NCI-H2029 treated with DMSO at 0.1 percent for 48 hours (cell line): Measurements from ENCODE around the gene PCDHGA5.
"Not testable (repeated sequence)": the region's sequence is repeated elsewhere in the genome, so short reads cannot be mapped to it uniquely, and the experiment has no call there.

ENCODE experiments used
- DNase-seq: peaks from one replicate; lab custom pipeline; 2025; lab: John Stamatoyannopoulos, UW

The PCDHGA5 gene

GRCh38 chr5:141414548-141415274 is 50.7 kb downstream of the PCDHGA5 start:
- DNase-seq: not testable (repeated sequence)

GRCh38 chr5:141415275-141415618 is 51.3 kb downstream of the PCDHGA5 start:
- not testable (repeated sequence) for DNase-seq
